Stimulated activated CD4-positive, alpha-beta T cell treated with anti-CD3 and anti-CD28 coated beads, Interleukin-12 subunit alpha, Interleukin-12 subunit beta, amount 100 ng/mL, for 24 hours (primary cell): Measurements from ENCODE around the gene FBP2.
"Not testable (repeated sequence)": the region's sequence is repeated elsewhere in the genome, so short reads cannot be mapped to it uniquely, and the experiment has no call there.

Source experiments
- DNase-seq, 2 experiments: peaks; one replicate each; pipeline ENCODE4 v3.0.0-alpha.2; 2020; ENCODE audit warnings: low read depth in 2 of 2

The FBP2 gene

GRCh38 chr9:94606646-94607422, 13.2 kb upstream of the FBP2 start:
- no peak for DNase-seq

- DNase-seq, result peak; percentile 40 to 72
Observed at GRCh38 chr9:94603259-94604160, 9.9 kb upstream of the FBP2 start.

- DNase-seq, result no peak
Observed at GRCh38 chr9:94602666-94603065, 9.0 kb upstream of the FBP2 start.

- DNase-seq, result no peak
Observed at GRCh38 chr9:94600715-94601114, 7.1 kb upstream of the FBP2 start.

GRCh38 chr9:94600258-94600657, 6.6 kb upstream of the FBP2 start:
- no peak for DNase-seq

GRCh38 chr9:94599102-94599501, 5.5 kb upstream of the FBP2 start:
- DNase-seq, result no peak

GRCh38 chr9:94592683-94593082, 941 bp downstream of the FBP2 start:
- not testable (repeated sequence) for DNase-seq

- no peak for DNase-seq
Observed at GRCh38 chr9:94591876-94592275, 1.7 kb downstream of the FBP2 start.

GRCh38 chr9:94591046-94591545, 2.5 kb downstream of the FBP2 start:
- not testable (repeated sequence) for DNase-seq

- no peak for DNase-seq
Observed at GRCh38 chr9:94588681-94589080, 4.9 kb downstream of the FBP2 start.

GRCh38 chr9:94586814-94587213, 6.8 kb downstream of the FBP2 start:
- DNase-seq, result no peak

GRCh38 chr9:94586316-94586715, 7.3 kb downstream of the FBP2 start:
- no peak for DNase-seq

GRCh38 chr9:94584555-94584954, 9.1 kb downstream of the FBP2 start:
- no peak for DNase-seq

GRCh38 chr9:94581728-94582127, 11.9 kb downstream of the FBP2 start:
- no peak for DNase-seq

- no peak for DNase-seq
Observed at GRCh38 chr9:94577571-94577970, 16.1 kb downstream of the FBP2 start.

- DNase-seq, result no peak
Observed at GRCh38 chr9:94577036-94577435, 16.6 kb downstream of the FBP2 start.

GRCh38 chr9:94576131-94576530, 17.5 kb downstream of the FBP2 start:
- no peak for DNase-seq

- DNase-seq, result no peak
Observed at GRCh38 chr9:94568972-94569712, 24.5 kb downstream of the FBP2 start.

GRCh38 chr9:94568250-94568889, 25.3 kb downstream of the FBP2 start:
- no peak for DNase-seq

GRCh38 chr9:94567271-94567670, 26.4 kb downstream of the FBP2 start:
- DNase-seq, result no peak

GRCh38 chr9:94566550-94566949, 27.1 kb downstream of the FBP2 start:
- DNase-seq, result no peak
